Left ventricle myocardium superior (tissue), 1 donor: ENCODE results near the gene MICB. TPM values are rescaled to one million over a fixed set of nuclear protein-coding genes. Genes with fewer than 3 reads are reported as not detected.
"Not testable (repeated sequence)": the region's sequence is repeated elsewhere in the genome, so short reads cannot be mapped to it uniquely, and the experiment has no call there.

Experiments used
- ATAC-seq: fragments of 200-7000 bp; cut with Tn5 transposase; one replicate; pipeline ENCODE4 v1.9.1; 2020; ENCODE audit warnings: mild to moderate bottlenecking, moderate library complexity
- DNase-seq: peaks from one replicate; pipeline ENCODE4 v3.0.0-alpha.2; 2020
- intact Hi-C: fragments of 100-400 bp; cut with micrococcal nuclease; formaldehyde crosslinking; loops from one replicate; pipeline ENCODE4 v1.11.0; 2022
- total RNA-seq: library from RNA; stranded (reverse); fragmentation: NEBNext Ultra II Directional; extraction: Animal tissue kit (Norgen Biotek cat#: 25700); gene quantifications from one replicate; pipeline ENCODE4 v1.2.1, GENCODE V29; 2021
- donor health status: DM: no; HTN: yes; CAD: no; lungs with severe emphysema.

Gene MICB
- total RNA-seq, 1 donor from 2014 or later = 1.7 TPM

GRCh38 chr6:31493875-31494694, 3.9 kb upstream of the MICB start:
- intact Hi-C loops = no loop called here
- ATAC-seq (peak; percentile 88), DNase-seq (peak; percentile 91)

DNA sequence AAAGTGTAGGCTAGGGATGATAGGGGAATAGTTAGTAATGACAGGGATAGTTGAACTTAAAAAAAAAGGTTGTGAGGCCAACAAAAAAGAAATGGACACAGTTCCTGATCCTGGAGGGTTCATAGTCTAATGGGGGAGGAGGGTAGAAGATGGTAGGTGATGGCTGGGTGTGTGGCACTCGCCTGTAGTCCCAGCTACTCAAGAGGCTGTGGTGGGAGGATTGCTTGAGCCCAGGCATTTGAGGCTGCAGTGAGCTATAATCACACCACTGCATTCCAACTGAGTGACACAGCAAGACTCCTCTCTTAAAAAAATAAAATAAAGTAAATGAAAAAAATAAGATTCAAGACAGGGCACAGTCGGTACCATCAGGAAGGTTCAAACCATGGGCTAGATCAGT, 2.4 kb upstream of the MICB start:
- no peak for DNase-seq
- intact Hi-C loops = no loop called here
- ATAC-seq = no peak

GRCh38 chr6:31496826-31497225, 1.1 kb upstream of the MICB start:
- DNase-seq, intact Hi-C loops, ATAC-seq: not testable (repeated sequence)

DNA sequence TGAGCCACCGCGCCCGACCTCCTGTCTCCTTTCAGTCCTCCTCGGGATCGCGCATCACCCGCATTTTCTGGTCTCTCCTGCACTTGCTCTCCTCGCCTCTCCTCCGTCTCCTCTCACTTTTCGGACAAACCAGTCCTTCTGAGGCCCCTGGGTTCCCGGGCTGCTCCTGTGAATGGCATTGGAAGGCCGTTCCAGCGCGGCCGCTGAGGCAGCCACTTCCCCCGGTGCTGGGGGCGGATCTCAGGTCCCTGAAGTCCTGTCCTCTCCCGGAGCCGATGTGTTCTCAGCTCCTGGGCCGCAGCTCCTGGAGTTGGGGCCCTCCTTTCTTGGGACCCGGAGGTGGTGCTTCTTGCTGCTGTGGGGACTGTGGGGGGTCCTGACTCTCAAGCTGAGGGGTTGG, 803 bp downstream of the MICB start:
- ATAC-seq = no peak
- intact Hi-C loops = no loop called here
- DNase-seq = no peak

DNA sequence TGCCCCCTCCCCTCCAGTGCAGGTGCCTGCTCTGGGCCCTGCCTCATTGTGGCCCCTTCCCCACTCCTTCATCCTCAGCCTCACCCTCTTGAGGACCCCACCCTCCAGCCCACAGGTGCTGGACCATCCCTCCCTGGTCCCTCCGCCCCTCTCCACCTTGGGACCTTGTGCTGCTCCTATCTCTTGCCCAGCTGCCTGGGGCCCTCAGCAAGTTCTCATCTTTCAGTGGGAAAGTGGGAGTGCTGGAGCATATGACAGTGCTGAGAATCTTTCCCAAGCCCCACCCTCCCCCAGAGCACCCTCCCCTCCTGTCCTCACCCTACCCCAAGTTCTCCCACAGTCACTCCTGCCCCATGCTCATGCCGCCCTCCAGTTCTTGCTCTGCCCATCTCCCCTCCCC, 1.7 kb downstream of the MICB start:
- intact Hi-C loops, ATAC-seq, DNase-seq: not testable (repeated sequence)

DNA sequence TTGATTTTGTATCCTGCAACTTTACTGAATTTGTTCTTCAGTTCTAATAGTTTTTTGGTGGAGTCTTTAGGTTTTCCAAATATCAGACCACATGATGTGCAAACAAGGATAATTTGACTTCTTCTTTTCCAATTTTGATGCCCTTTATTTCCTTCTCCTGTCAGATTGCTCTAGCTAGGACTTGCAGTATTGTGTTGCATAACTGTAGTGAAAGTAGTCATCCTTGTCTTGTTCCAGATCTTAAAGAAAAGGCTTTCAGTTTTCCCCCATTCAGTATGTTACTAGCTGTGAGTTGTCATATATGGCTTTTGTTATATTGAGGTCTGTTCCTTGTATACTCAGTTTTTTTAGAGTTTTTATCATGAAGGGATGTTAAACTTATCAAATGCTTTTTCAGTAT, 4.6 kb downstream of the MICB start:
- DNase-seq (no peak), ATAC-seq (no peak)
- intact Hi-C loops = no loop called here

DNA sequence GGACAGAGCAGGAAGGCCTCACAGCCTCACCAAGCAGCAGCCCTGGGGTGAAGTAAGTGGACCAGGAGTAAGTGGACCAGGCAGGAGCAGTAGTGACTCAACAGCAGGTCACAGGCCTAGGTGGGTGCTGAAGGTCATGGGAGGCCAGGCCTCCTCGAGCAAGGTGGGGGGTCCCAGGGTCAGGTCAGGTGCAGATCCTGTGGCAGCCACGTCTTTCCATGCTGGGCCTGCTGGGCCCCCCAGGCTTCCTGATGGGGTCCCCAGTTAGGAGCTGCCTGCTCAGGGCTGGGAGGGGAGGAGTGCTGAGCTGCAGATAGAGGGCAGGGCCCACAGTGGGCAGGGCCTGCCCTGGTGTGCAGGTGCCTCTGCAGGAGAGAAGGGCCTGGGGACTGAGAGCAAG, 11.1 kb downstream of the MICB start:
- ATAC-seq, DNase-seq, intact Hi-C loops: not testable (repeated sequence)

- DNase-seq = no peak
- intact Hi-C loops = no loop called here
- no peak for ATAC-seq
Observed at GRCh38 chr6:31510007-31510406, 12.1 kb downstream of the MICB start.

DNA sequence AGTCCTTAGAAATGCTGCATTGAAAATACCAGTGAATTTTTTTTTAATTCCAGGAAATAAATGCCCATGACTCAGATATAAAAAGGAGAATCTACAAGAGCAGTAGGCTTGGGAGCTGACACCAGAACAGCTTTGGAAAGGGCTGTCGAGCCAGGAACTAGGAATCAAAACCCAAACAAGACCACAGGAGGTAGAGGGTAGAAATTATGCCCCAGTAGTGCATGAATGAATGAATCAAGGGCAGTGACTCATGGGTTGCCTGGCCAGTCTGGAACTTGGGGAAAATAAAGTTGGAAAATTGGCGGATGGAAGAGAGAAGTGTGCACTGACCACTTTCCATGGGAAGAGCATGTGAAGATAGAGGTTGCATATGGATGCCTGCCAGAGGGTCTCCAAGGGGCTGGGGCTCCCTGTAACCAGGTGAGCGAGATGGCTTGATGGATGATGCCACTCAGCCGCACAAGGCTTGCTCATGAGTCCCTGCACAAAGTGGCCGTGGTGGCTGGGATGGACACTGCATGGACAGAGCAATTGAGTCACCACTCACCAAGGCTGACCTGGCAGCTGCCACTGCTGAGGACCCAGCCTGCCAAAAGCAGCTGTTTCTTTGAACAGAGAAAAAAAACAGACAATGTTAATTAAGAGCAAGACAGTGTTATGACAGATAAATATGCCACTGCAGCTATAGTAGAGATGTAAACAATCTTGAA, 15.7 kb downstream of the MICB start:
- intact Hi-C loops = no loop called here
- DNase-seq (no peak), ATAC-seq (no peak)

DNA sequence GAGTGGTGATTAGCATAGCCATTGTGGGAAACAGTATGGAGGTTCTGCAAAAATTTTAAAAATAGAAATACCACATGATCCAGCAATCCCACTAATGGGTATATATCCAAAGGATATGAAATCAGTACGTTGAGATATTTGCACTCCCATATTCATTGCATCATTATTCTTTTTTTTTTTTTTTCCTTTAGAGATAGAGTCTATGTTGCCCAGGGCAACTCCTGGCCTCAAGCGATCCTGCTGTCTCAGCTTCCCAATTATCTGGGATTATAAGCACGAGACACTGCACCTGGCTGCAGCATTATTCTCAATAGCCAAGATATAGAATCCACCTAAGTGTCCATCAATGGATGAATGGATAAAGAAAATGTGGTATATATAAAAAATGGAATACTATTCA, 23.9 kb downstream of the MICB start:
- DNase-seq (no peak), ATAC-seq (no peak)
- intact Hi-C loops = no loop called here

- no peak for ATAC-seq
- intact Hi-C loops = no loop called here
- no peak for DNase-seq
Observed at GRCh38 chr6:31525553-31525931, 27.6 kb downstream of the MICB start.

DNA sequence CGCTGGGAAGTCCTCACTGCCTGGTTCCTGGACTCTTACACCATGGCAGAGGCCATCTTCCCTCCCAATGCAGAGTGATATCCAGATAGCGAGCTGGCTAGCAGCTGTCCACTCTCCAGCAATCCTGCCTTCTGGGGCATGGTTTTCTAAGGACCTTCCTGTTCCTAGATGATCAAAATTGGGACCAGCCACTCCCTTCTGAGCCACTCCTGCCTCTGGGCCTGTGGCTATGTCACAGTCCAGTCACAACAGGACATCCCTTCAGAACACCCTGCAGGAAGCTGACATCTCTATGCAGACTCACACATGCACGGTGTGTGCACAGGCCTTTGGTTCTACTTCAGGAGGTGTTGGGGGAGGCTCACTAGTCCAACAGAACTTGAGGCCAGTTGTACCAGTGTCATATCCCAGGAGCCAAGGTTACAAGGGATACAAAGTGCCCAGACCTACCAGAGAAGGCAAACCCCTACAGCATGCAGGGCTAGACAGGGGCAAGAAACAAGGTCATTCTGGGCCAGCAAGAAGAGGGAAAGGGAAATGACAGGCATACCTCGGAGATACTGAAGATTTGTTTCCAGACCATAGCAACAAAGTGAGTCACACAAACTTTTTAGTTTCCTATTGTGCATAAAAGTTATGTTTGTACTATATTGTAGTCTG, 28.1 kb downstream of the MICB start:
- DNase-seq (no peak), ATAC-seq (no peak)
- intact Hi-C loops = no loop called here

DNA sequence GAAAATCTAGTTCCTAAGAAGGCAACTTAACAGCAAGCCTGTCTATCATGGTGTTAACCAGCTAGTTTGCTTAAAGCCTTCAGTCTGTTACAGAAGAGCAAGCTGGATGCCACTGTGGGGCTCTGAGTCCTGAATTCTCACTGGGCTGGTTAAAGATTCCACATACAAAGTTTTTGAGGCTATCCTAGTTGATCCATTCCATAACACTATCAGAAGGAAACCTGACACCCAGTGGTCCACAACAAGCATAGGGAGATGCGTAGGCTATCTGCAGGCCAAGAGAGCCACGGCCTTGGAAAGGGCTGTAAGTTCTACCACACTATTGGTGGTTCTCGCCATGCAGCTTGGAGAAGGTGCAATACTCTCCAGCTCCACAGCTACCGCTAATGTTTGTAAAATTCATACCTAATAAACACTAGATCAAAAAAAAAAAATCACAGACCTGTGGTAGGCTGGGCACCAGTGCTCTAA, 30.4 kb downstream of the MICB start:
- no peak for ATAC-seq
- DNase-seq = no peak
- intact Hi-C loops = no loop called here

DNA sequence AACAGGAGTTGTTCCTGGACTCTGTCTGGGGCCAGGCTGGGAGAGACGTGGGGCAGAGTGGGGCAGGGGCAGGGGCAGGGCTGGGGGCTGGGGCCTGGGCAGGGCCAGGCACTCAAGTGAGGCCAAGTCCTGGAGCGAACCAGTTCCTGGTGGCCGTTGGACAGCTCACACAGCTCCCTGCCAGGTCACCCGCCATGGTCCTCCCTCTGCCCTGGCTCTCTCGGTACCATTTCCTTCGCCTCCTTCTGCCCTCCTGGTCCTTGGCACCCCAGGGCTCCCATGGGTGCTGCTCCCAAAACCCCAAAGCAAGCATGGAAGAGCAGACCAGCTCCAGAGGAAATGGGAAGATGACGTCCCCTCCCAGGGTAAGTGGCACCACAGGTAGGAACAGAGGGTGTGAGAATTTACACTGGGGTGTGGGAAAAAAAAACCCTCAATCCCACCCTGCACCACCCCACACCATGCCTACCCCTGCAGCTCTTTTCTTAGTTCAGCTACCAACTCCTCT, 30.9 kb downstream of the MICB start, which contains the start of gene MCCD1:
TSS of gene MCCD1 (plus strand) at position 142 of the 508 bp plus-strand sequence. CDS start at position 195, 53 bp downstream.
- peak; percentile 15 for ATAC-seq
- intact Hi-C loops = no loop called here

DNA sequence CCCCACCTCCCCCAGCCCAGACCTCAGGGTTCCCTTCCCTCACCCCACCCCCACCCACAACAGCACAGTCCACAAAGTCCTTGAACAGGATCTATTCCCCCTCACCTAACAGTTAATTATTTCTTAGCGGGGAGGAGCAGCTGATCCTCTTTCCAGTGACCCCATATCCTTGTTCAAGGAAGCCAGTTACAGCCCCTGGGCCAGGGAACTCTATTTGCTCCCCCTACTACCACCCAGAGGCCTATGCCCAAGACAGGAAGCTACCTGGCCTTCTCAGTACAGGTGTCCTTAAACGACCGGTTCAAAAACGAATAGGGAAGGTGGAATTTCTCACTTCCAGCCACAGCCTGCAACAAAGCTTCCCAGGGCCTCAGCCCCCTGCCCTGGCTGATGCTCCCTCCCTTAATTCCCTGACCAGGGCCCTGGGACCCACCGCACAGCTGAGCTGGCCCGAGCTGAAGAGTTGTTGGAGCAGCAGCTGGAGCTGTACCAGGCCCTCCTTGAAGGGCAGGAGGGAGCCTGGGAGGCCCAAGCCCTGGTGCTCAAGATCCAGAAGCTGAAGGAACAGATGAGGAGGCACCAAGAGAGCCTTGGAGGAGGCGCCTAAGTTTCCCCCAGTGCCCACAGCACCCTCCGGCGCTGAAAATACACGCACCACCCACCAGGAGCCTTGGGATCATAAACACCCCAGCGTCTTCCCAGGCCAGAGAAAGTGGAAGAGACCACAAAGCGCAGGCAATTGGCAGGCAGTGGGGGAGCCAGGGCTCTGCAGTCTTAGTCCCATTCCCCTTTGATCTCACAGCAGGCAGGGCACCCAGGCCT, 31.6 kb downstream of the MICB start:
- intact Hi-C loops = no loop called here
- ATAC-seq (peak; percentile 12), DNase-seq (no peak)

More for the DNA sequence above, 30.9 kb downstream of the MICB start, which contains the start of gene MCCD1:
- no peak for DNase-seq

DNA sequence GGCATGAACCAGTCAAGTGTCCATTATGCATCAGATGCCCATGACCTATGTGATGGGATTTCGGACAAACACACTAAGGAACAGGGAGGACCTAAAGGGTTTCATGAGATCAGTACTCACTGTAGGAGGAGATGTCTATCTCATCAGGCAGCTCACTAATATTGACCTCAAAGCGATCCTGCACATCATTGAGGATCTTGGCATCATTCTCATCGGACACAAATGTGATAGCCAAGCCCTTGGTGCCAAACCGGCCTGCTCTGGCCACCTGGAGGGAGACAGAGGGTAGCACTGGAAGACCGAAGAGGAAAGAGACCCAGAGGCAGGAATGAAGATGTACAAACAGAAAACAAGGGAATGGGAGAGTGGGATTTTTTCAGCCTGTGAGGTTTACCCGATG, 32.7 kb downstream of the MICB start:
- DNase-seq (no peak), ATAC-seq (no peak)
- intact Hi-C loops = no loop called here

GRCh38 chr6:31531162-31531561, 33.2 kb downstream of the MICB start:
- ATAC-seq = no peak
- intact Hi-C loops = no loop called here

DNA sequence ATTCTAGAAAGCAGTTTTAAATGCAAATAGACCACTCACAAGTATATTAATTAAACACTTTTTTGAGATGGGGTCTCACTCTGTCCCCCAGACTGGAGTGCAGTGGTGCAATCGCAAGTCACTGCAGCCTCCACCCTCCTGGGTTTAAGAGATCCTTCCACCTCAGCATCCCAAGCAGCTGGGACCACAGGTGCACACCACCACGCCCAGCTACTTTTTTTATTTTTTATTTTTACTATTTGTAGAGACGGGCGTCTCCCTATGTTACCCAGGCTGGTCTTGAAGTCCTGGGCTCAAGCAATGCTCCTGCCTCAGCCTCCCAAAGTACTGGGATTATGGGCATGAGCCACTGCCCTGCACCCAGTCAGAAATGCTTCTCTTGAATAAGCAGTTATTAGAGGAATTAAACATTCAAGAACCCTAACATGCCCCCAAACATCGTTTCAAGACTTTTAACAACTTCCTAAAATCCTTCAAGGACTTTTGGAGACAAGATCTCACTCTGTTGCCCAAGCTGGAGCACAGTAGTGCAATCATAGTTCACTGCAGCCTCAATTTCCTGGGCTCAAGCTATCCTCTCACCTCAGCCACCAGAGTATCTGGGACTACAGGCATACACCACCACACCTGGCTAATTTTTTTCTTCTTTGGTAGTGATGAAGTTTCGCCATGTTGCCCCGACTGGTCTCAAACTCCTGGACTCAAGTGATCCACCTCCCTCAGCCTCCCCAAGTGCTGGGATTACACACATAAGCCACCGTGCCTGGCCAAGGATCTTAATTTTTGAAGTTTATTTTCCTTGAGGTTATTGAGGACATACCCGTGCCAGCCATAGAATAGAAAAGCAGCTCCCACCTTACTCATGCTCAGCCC, 34.1 kb downstream of the MICB start:
- intact Hi-C loops = no loop called here
- DNase-seq (no peak), ATAC-seq (no peak)

More at GRCh38 chr6:31531162-31531561, 33.2 kb downstream of the MICB start:
- no peak for DNase-seq
